K562 (cell line): Measurements from ENCODE around the gene AVPR1B. TPM values are rescaled to one million over a fixed set of nuclear protein-coding genes. Genes with fewer than 3 reads are reported as not detected.

Source experiments
- ATF3 ChIP-seq, 2 experiments: fragments of 450-650 bp in 1 of 2; sonication (generic) in 1 of 2; formaldehyde crosslinking in 1 of 2; IDR thresholded peaks in 1 of 2; conservative IDR thresholded peaks in 1 of 2; 2 replicates each; pipeline versions ENCODE4 v1.6.1 to v1.8.1; 2016 to 2023; ENCODE audit warnings: mild to moderate bottlenecking in 2 of 2, moderate library complexity in 2 of 2, inconsistent platforms in 1 of 2, missing genetic modification reagents in 1 of 2
- BCL6 ChIP-seq: fragments of 250-450 bp; sonication (Bioruptor Pico); IDR thresholded peaks from 2 replicates; pipeline ENCODE4 v1.4.0; 2020
- BDP1 ChIP-seq: IDR thresholded peaks from 3 replicates; pipeline ENCODE4 v1.6.1; 2011; ENCODE audit not compliant: insufficient read length, insufficient read depth
- CXXC5 ChIP-seq: fragments of 250-450 bp; sonication (Bioruptor Pico); IDR thresholded peaks from 2 replicates; pipeline ENCODE4 v1.8.0; 2022; ENCODE audit warnings: inconsistent platforms, mild to moderate bottlenecking, moderate library complexity
- E2F3 ChIP-seq: fragments of 250-450 bp; sonication (Bioruptor Pico); IDR thresholded peaks from 2 replicates; pipeline ENCODE4 v1.4.0; 2020; ENCODE audit warnings: mild to moderate bottlenecking
- ELF4 ChIP-seq: fragments of 450-650 bp; formaldehyde crosslinking; IDR thresholded peaks from 2 replicates; pipeline ENCODE4 v1.4.0; 2022; ENCODE audit warnings: missing genetic modification characterization
- HLTF ChIP-seq: fragments of 450-650 bp; IDR thresholded peaks from 2 replicates; pipeline ENCODE4 v1.6.1; 2016
- JUND ChIP-seq, 2 experiments: IDR thresholded peaks; 2 replicates in 1 of 2; 3 replicates in 1 of 2; pipeline ENCODE4 v1.6.1; 2011; ENCODE audit warnings: borderline replicate concordance in 2 of 2, low read depth in 2 of 2, low read length in 2 of 2, improper control_type of control experiment in 1 of 2, missing biosample characterization in 1 of 2, missing genetic modification characterization in 1 of 2, missing genetic modification reagents in 1 of 2
- KAT8 ChIP-seq: fragments of 450-650 bp; IDR thresholded peaks from 2 replicates; pipeline ENCODE4 v1.6.1; 2016; ENCODE audit warnings: low read depth, mild to moderate bottlenecking
- MAX ChIP-seq: sonication (generic); formaldehyde crosslinking; IDR thresholded peaks from 2 replicates; pipeline ENCODE4 v1.9.0; 2022; ENCODE audit warnings: mild to moderate bottlenecking, missing genetic modification reagents
- MBD2 ChIP-seq: sonication (generic); IDR thresholded peaks from 2 replicates; pipeline ENCODE4 v1.6.1; 2016; ENCODE audit warnings: low read depth, borderline replicate concordance
- MEF2A ChIP-seq: IDR thresholded peaks from 2 replicates; pipeline ENCODE4 v1.6.1; 2011; ENCODE audit warnings: low read depth, mild to moderate bottlenecking, low read length, moderate library complexity; ENCODE audit not compliant: control insufficient read depth
- MYC ChIP-seq, 2 experiments: fragments of 250-450 bp in 1 of 2; sonication (Bioruptor Pico) in 1 of 2; IDR thresholded peaks; 2 replicates each; pipeline versions ENCODE4 v1.5.1 to v1.6.1; 2012 to 2021; ENCODE audit warnings: low read depth in 2 of 2, borderline replicate concordance in 1 of 2, improper control_type of control experiment in 1 of 2, low read length in 1 of 2, mild to moderate bottlenecking in 1 of 2, moderate library complexity in 1 of 2
- NEUROD1 ChIP-seq: fragments of 150-350 bp; IDR thresholded peaks from 2 replicates; pipeline ENCODE4 v1.6.1; 2014; ENCODE audit warnings: borderline replicate concordance, low read length, low read depth; ENCODE audit not compliant: partially characterized antibody
- RNF219 ChIP-seq: fragments of 250-450 bp; sonication (Bioruptor Pico); IDR thresholded peaks from 2 replicates; pipeline ENCODE4 v1.5.0; 2022; ENCODE audit warnings: mild to moderate bottlenecking
- SMARCC2 ChIP-seq: fragments of 450-650 bp; IDR thresholded peaks from 2 replicates; pipeline ENCODE4 v1.6.1; 2017; ENCODE audit warnings: antibody characterized with exemption, moderate library complexity, mild to moderate bottlenecking, low read depth
- SREBF1 ChIP-seq: fragments of 150-350 bp; IDR thresholded peaks from 2 replicates; pipeline ENCODE4 v1.6.1; 2014; ENCODE audit warnings: antibody characterized with exemption, low read depth, low read length, borderline replicate concordance
- TARDBP ChIP-seq: fragments of 450-650 bp; IDR thresholded peaks from 2 replicates; pipeline ENCODE4 v1.6.1; 2016
- TCF3 ChIP-seq: sonication (generic); formaldehyde crosslinking; IDR thresholded peaks from 2 replicates; pipeline ENCODE4 v1.4.0; 2020; ENCODE audit warnings: mild to moderate bottlenecking, missing genetic modification reagents
- TFE3 ChIP-seq: fragments of 450-650 bp; formaldehyde crosslinking; IDR thresholded peaks from 2 replicates; pipeline ENCODE4 v1.4.0; 2020; ENCODE audit warnings: mild to moderate bottlenecking, mixed read lengths
- TSC22D4 ChIP-seq: fragments of 450-650 bp; IDR thresholded peaks from 2 replicates; pipeline ENCODE4 v1.6.1; 2016; ENCODE audit warnings: missing genetic modification characterization, missing biosample characterization, control low read depth
- ZNF146 ChIP-seq: IDR thresholded peaks from one replicate; pipeline ENCODE4 v1.6.1; 2018; ENCODE audit warnings: missing compliant biosample characterization; ENCODE audit not compliant: unreplicated experiment
- ZNF57 ChIP-seq: fragments of 450-650 bp; formaldehyde crosslinking; IDR thresholded peaks from 2 replicates; pipeline ENCODE4 v1.4.0; 2020; ENCODE audit warnings: mild to moderate bottlenecking, moderate library complexity
- ZNF644 ChIP-seq: fragments of 200-800 bp; sonication (Bioruptor generic); IDR thresholded peaks from 2 replicates; pipeline ENCODE4 v1.6.1; 2016; ENCODE audit warnings: low read depth, missing genetic modification characterization, missing compliant biosample characterization
- ZNF766 ChIP-seq: fragments of 200-800 bp; sonication (Bioruptor generic); conservative IDR thresholded peaks from 2 replicates; pipeline ENCODE4 v1.6.1; 2016; ENCODE audit warnings: missing genetic modification characterization, missing compliant biosample characterization
- polyA plus RNA-seq, 8 experiments: library from polyadenylated mRNA; depleted of rRNA in 4 of 8; stranded (reverse) in 5 of 8; unstranded in 3 of 8; fragments of >200 nt; fragmentation: Nextera tagmentation in 2 of 8; fragmentation: Illumina TruSeq in 1 of 8; extraction: Ambion mirVana in 2 of 8; extraction: Trizol in 1 of 8; gene quantifications; 2 replicates each; pipeline versions ENCODE4 v1.2.1 to v1.2.3, GENCODE V29; 2011 to 2014; ENCODE audit warnings: inconsistent platforms in 1 of 8, missing spikeins in 1 of 8
- total RNA-seq, 7 experiments: library from RNA; depleted of rRNA in 6 of 7; stranded (reverse); fragments of >200 nt in 6 of 7; fragmentation: Illumina TruSeq in 2 of 7; extraction: Trizol in 2 of 7; gene quantifications; 2 replicates each; pipeline versions ENCODE4 v1.2.1 to v1.2.3, GENCODE V29; 2011 to 2021; ENCODE audit warnings: low replicate concordance in 1 of 7

AVPR1B gene
- total and polyA plus RNA-seq, 9 of the 15 experiments (the other 6 are each of a cell fraction or from before 2014, with no cell fraction given), result not detected

GRCh38 chr1:206074839-206075238 lies 42.3 kb downstream of the AVPR1B start (continued):
- TF ChIP-seq RNF219 (CRISPR knock-in tag) (no peak), JUND (IDR thresholded peaks at IDR 0.05; ENCODE audit: borderline replicate concordance, low read depth, low read length) (peak; percentile 74), JUND (tag; IDR thresholded peaks at IDR 0.05; ENCODE audit: borderline replicate concordance, low read depth, low read length) (peak; percentile 57; the same call in 2 of the 3 replicates), ATF3 (IDR thresholded peaks at IDR 0.05) (peak; percentile 14; the same call in 1 of the 2 replicates), ATF3 (CRISPR knock-in tag; conservative IDR thresholded peaks at IDR 0.05) (no peak; the same call in 1 of the 2 replicates), E2F3 (CRISPR knock-in tag) (no peak), MEF2A (no peak), BDP1 (no peak), SREBF1 (no peak), MAX (CRISPR knock-in tag) (no peak), ZNF644 (peak; percentile 90), BCL6 (CRISPR knock-in tag) (no peak), ZNF766 (CRISPR knock-in tag) (peak; percentile 95), SMARCC2 (peak; percentile 78; the same call in 1 of the 2 replicates), HLTF (no peak), NEUROD1 (no peak), TFE3 (no peak), TARDBP (0 out of 2 replicates have a peak, but pooled peaks have one; percentile 36), TCF3 (CRISPR knock-in tag) (peak; percentile 91), MBD2 (peak; percentile 45; the same call in 1 of the 2 replicates), ZNF146 (CRISPR knock-in tag) (no peak), TSC22D4 (tag) (no peak), MYC (IDR thresholded peaks at IDR 0.05; ENCODE audit: low read depth, low read length) (peak; percentile 54; the same call in 1 of the 2 replicates), MYC (CRISPR knock-in tag; IDR thresholded peaks at IDR 0.05; ENCODE audit: borderline replicate concordance, low read depth) (no peak), CXXC5 (peak; percentile 70), KAT8 (no peak), ZNF57 (no peak), ELF4 (CRISPR knock-in tag) (peak; percentile 38; the same call in 1 of the 2 replicates)
